Epidermal melanocyte (primary cell): ENCODE results near the gene CRELD2.

ENCODE experiments used
- DNase-seq: peaks from one replicate; pipeline ENCODE4 v3.0.0; 2011; ENCODE audit warnings: low spot score; ENCODE audit not compliant: insufficient read length

Gene CRELD2

GRCh38 chr22:49956914-49957825 lies 38.7 kb downstream of the CRELD2 start:
- DNase-seq = no peak

DNA sequence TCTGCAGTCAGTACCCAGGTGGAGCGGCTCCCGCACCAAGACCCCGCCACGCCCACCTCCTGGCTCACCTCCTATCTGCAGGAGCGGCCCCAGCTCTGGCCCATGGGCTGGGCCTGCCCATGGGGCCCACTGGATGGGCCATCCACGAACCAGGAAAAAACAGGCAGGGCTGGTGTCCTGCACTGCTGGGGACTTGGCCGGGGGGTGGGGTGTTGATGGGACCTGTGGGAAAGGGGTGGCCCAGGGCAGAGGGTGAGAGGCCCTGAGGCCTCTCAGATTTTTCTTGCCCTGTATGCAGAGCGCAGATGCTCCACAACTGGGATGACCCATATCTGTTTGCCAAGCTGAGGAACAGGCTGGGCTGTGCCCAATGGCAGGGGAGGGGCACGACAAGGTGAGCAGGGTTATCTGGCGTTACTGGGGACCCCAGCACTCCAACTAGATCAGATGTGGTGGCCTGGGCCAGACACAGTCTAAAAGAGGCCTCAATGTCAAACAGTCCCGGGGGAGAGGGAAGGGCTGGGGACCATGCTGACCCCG lies 39.5 kb downstream of the CRELD2 start:
- DNase-seq = no peak

DNA sequence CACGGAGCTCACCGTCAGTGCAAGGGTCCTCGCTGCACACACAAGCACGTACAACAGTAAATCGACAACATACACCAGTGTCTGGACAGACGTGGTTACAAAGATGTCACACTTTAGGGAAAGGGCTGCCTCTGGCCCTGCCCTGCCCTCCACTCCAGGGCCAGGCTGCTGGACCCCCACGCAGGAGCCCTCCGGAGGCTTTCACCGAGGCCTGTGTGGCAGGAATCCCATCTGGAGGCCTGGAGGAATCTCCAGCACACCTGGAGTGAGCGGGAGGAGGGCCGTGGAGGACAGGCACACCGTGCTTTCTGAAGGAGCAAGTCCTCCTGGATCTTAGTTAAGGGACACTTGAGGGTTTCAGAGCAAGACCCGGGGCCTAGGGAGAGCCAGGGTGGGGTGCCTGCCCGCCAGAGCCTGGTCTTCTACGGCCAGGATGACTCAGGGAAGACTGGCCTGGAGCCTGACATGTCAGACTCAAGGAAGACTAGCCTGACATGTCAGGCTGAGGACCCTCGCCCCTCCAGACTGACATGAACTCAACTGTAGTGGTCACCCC lies 40.0 kb downstream of the CRELD2 start:
- DNase-seq = no peak

DNA sequence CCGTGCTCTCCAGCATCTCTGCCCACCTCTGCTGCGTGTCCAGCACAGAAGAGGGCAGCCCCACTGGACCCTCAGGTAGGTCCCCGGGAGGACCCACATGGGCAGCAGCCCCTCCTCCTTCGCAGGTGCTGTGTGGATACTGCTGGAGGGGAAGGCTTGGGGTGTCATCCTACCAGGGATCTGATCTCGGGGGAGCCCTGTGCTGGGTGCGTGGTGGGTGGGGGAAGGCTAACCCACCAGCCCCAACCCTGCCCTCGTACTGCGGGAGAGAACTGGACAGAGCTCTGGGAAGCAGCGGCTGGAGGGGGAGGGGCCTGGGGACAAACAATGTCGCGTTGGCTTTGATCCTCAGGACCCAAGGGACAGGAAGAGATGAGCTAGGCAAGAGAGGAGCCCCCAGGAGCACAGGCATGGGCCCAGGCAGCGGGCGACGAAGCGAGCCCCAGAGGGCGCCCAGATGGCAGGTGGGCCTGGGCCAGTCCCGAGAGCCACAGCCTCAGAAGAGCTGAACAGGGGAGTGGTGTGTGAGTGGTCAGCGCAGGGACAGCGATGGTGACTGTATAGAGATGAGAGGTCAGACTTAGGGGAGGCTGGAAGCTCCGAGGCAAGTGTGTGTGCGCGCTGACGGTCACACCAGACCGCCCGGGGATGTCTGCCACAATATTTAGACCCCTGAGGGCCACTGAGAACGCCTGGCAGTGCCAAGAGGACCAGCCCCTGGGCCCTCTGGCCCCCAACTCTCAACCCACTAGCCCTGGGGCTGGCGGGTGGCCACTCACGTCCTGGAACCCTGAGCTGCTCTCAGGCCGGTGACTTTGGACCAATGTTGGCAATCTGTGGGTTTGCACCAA lies 40.7 kb downstream of the CRELD2 start:
- no peak for DNase-seq

GRCh38 chr22:49959782-49960158 lies 41.3 kb downstream of the CRELD2 start:
- no peak for DNase-seq

GRCh38 chr22:49960159-49961004 lies 41.9 kb downstream of the CRELD2 start, which contains the start of gene PIM3:
TSS of gene PIM3 (plus strand) at chr22:49960772. CDS start at chr22:49960948, 176 bp downstream.
- peak; percentile 100 for DNase-seq

DNA sequence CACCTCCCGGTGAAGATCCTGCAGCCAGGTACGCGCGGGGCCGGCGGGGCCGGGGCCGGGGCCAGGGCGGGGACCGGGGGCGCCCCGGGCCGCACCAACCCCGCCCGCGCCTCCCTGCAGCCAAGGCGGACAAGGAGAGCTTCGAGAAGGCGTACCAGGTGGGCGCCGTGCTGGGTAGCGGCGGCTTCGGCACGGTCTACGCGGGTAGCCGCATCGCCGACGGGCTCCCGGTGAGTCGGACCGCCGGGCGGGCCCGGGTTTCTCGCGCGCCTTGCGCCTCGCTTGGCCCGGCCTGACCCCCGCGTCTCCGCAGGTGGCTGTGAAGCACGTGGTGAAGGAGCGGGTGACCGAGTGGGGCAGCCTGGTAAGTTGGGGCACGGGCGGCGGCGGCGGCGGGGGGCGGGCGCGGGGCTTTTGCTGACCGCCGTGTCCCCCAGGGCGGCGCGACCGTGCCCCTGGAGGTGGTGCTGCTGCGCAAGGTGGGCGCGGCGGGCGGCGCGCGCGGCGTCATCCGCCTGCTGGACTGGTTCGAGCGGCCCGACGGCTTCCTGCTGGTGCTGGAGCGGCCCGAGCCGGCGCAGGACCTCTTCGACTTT lies 42.7 kb downstream of the CRELD2 start:
- no peak for DNase-seq

DNA sequence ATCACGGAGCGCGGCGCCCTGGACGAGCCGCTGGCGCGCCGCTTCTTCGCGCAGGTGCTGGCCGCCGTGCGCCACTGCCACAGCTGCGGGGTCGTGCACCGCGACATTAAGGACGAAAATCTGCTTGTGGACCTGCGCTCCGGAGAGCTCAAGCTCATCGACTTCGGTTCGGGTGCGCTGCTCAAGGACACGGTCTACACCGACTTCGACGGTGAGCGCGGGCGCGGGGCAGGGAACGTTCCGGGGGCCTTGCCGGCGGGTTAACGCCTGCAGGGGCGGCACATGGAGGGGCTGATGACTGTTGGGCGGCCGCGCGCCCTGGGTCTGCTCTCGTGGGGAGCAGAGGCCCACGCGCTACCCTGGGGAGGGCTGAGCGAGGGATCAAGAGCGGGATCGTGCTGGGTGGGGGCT lies 43.2 kb downstream of the CRELD2 start:
- no peak for DNase-seq

- DNase-seq = peak; percentile 93
Observed at GRCh38 chr22:49962012-49962750, 43.7 kb downstream of the CRELD2 start.

DNA sequence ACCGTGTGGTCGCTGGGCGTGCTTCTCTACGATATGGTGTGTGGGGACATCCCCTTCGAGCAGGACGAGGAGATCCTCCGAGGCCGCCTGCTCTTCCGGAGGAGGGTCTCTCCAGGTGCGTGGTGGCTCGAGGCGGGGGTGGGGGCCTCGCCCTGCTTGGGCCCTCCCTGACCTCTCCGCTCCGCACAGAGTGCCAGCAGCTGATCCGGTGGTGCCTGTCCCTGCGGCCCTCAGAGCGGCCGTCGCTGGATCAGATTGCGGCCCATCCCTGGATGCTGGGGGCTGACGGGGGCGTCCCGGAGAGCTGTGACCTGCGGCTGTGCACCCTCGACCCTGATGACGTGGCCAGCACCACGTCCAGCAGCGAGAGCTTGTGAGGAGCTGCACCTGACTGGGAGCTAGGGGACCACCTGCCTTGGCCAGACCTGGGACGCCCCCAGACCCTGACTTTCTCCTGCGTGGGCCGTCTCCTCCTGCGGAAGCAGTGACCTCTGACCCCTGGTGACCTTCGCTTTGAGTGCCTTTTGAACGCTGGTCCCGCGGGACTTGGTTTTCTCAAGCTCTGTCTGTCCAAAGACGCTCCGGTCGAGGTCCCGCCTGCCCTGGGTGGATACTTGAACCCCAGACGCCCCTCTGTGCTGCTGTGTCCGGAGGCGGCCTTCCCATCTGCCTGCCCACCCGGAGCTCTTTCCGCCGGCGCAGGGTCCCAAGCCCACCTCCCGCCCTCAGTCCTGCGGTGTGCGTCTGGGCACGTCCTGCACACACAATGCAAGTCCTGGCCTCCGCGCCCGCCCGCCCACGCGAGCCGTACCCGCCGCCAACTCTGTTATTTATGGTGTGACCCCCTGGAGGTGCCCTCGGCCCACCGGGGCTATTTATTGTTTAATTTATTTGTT lies 44.6 kb downstream of the CRELD2 start:
- DNase-seq = no peak

- DNase-seq = no peak
Observed at GRCh38 chr22:49963647-49964026, 45.2 kb downstream of the CRELD2 start.

- DNase-seq = no peak
Observed at GRCh38 chr22:49964136-49965090, 46.0 kb downstream of the CRELD2 start.

DNA sequence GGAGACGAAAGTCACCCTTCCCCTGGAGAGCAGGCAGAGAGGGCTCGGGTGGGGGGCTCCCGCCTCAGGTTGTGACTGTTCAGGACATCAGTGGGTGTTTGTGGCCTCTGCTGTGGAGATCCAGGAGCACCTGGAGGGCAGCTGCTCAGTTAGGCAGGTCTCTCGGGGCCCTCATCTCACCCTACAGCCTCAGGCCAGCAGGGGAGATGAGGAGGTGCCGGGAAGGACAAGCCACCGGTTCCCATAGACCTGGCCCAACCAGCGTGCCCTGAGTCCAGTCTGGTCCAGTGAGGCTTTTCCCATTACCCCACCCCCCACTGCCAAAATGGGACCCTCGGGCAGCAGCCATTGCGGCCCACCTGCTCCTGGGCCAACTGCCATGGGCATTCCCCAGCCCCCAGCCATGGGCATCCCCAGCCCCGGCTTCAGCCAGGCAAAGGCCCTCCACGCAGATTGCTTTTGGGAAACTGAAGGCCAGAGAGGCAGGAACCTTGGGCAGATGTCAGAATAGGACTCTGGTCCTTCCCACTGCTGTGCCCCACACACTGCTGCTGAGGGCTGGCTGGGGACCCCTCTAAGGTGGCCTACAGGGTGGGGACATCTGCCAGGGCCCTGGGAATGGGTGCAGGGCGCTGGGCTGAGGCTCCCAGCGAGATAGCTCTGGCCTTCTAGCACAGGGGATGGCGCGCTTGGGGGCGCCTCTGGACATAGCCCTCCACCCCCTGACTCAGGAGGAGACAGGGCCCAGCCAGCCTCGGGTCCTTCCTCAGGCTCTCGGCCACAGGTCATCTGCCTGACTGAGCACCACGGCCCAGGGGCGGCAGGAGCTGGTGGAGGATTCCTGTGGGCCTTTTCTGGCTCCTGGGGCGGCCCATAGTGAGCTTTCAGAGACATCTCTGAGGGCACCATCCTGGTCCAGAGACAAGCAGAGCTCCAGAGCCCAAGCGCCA lies 46.9 kb downstream of the CRELD2 start:
- DNase-seq = no peak

DNA sequence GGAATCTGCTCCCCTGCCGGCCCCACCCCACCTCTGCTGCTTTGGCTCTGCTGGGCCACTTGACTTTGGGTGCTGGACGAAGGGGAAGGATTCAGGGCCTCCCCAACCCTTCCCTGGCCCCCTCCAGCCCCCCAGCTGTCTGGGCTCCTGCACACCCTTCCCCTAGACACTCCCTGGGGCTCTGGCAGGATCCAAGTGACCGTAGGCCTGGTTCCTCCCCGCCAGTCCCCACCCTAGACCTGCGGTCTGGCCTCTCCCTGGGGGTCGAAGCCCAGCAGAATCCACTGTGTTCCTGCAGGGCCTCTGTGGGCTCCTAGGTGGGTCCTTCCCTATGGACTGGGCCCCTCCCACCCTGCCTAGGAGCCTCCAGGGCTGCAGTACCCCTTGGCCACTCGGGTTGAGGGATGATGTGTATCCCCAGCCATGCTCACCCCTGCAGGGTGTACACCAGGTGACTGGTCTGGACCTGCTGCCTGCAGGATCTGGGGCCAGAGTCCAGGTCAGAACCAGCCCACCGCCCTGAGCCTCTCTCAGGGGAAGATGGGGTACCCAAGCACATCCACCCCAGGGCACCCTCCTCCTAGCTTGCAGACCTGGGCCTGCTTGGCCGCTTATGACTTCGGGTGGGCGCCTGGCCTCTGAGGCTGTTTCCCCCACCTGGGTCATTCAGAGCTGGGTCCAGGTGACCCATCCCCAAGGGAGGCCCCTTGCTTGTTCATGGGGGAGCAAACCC lies 47.8 kb downstream of the CRELD2 start:
- no peak for DNase-seq
